ENCODE results near the gene CTAGE1.

- TF ChIP-seq CTCF (IDR thresholded peaks at IDR 0.05) (no peak), POLR2A (IDR thresholded peaks at IDR 0.05) (no peak)
Measured at GRCh38 chr18:22429564-22429963, 11.8 kb upstream of the CTAGE1 start.
